Endothelial cell of umbilical vein (primary cell): Measurements from ENCODE around the gene DDX27. TPM values are rescaled to one million over a fixed set of nuclear protein-coding genes. Genes with fewer than 3 reads are reported as not detected.

Experiments used
- BruUV-seq: library from RNA; stranded (reverse); fragments of 400-500 nt; replicated peaks from 2 replicates; lab custom pipeline; 2021; lab: Mats Ljungman, UMichigan
- CTCF ChIA-PET: fragments of 300-600, 350-600 bp; sonication (Branson Sonifier 250); formaldehyde crosslinking; loops from one replicate; lab custom pipeline; 2021; ENCODE audit warnings: antibody characterized with exemption, inconsistent platforms; lab: Charles Lee
- POLR2A ChIA-PET: fragments of 300-600, 350-600 bp; sonication (Branson Sonifier 250); formaldehyde crosslinking; loops from one replicate; lab custom pipeline; 2021; ENCODE audit warnings: antibody characterized with exemption, inconsistent platforms; lab: Charles Lee
- DNase-seq: peaks from one replicate; pipeline ENCODE4 v3.0.0-alpha.2; 2011; ENCODE audit warnings: low read depth, low spot score
- FAIRE-seq: peaks from 2 replicates; lab custom pipeline; 2011; peaks lifted over from hg19 to GRCh38; lab: Jason Lieb, UNC
- H2AFZ ChIP-seq: 2 replicates; pipeline ENCODE4 v1.6.0; 2012; ENCODE audit warnings: low read depth, low read length, control low read depth, inconsistent platforms
- H3K27ac ChIP-seq: 2 replicates; pipeline ENCODE4 v1.5.1; 2011; ENCODE audit warnings: low read depth, mild to moderate bottlenecking, control low read depth, low read length, moderate library complexity; ENCODE audit not compliant: insufficient read depth
- H3K27me3 ChIP-seq, 2 experiments: 2 replicates each; pipeline versions ENCODE4 v1.6.0 to v1.6.1; 2011; ENCODE audit warnings: low read length in 2 of 2, mixed read lengths in 1 of 2; ENCODE audit not compliant: control insufficient read depth in 2 of 2, insufficient read depth in 2 of 2
- H3K36me3 ChIP-seq, 2 experiments: 2 replicates in 1 of 2; 3 replicates in 1 of 2; pipeline ENCODE4 v1.5.1; 2011; ENCODE audit warnings: low read length in 2 of 2, mild to moderate bottlenecking in 1 of 2, moderate library complexity in 1 of 2; ENCODE audit not compliant: control insufficient read depth in 2 of 2, insufficient read depth in 2 of 2; ENCODE audit errors: extremely low read depth in 1 of 2
- H3K4me1 ChIP-seq: 3 replicates; pipeline ENCODE4 v1.5.1; 2011; ENCODE audit warnings: mild to moderate bottlenecking, low read length; ENCODE audit not compliant: control insufficient read depth, insufficient read depth; ENCODE audit errors: extremely low read depth
- H3K4me2 ChIP-seq: 2 replicates; pipeline ENCODE4 v1.6.1; 2011; ENCODE audit warnings: low read length, control low read depth, mixed read lengths; ENCODE audit not compliant: insufficient read depth
- H3K4me3 ChIP-seq, 3 experiments: fragments of 200-600 bp in 1 of 3; sonication (generic), shearing (Covaris generic) in 1 of 3; replicated peaks in 1 of 3; 2 replicates each; pipeline ENCODE4 v1.5.1; 2011 to 2016; ENCODE audit warnings: control low read depth in 3 of 3, low read length in 3 of 3, mild to moderate bottlenecking in 2 of 3, inconsistent platforms in 1 of 3, low read depth in 1 of 3, moderate library complexity in 1 of 3; ENCODE audit not compliant: insufficient read depth in 1 of 3
- H3K79me2 ChIP-seq: 2 replicates; pipeline ENCODE4 v1.6.0; 2012; ENCODE audit warnings: low read length, inconsistent platforms; ENCODE audit not compliant: control insufficient read depth, insufficient read depth
- H3K9ac ChIP-seq: replicated peaks from 2 replicates; pipeline ENCODE3; 2011; ENCODE audit warnings: low read length, control low read depth; ENCODE audit not compliant: insufficient read depth; ENCODE audit errors: extremely low read depth
- H3K9me1 ChIP-seq: replicated peaks from 3 replicates; pipeline ENCODE4 v1.6.0; 2011; ENCODE audit warnings: mild to moderate bottlenecking, low read length; ENCODE audit not compliant: control insufficient read depth, insufficient read depth; ENCODE audit errors: extremely low read depth
- H3K9me3 ChIP-seq: replicated peaks from 2 replicates; pipeline ENCODE4 v1.5.1; 2012; ENCODE audit warnings: low read length, inconsistent platforms; ENCODE audit not compliant: control insufficient read depth, insufficient read depth
- H4K20me1 ChIP-seq: replicated peaks from 2 replicates; pipeline ENCODE3; 2011; ENCODE audit warnings: mild to moderate bottlenecking, low read length; ENCODE audit not compliant: control insufficient read depth, insufficient read depth; ENCODE audit errors: extremely low read depth
- EZH2 ChIP-seq: IDR thresholded peaks from 2 replicates; pipeline ENCODE4 v1.6.1; 2012; ENCODE audit warnings: borderline replicate concordance, low read depth, mild to moderate bottlenecking, moderate library complexity, low read length, inconsistent platforms; ENCODE audit not compliant: severe bottlenecking
- FOS ChIP-seq: IDR thresholded peaks from 2 replicates; pipeline ENCODE4 v1.6.1; 2011; ENCODE audit warnings: mild to moderate bottlenecking, low read length, moderate library complexity, borderline replicate concordance; ENCODE audit not compliant: insufficient read depth
- GATA2 ChIP-seq: IDR thresholded peaks from 2 replicates; pipeline ENCODE4 v1.7.0; 2011; ENCODE audit warnings: low read depth, mild to moderate bottlenecking, moderate library complexity, mixed read lengths, low read length; ENCODE audit not compliant: insufficient read length, insufficient read depth
- JUN ChIP-seq: IDR thresholded peaks from 2 replicates; pipeline ENCODE4 v1.6.1; 2011; ENCODE audit warnings: borderline replicate concordance, low read depth; ENCODE audit not compliant: insufficient read length, insufficient read depth
- MYC ChIP-seq: IDR thresholded peaks from one replicate; pipeline ENCODE4 v1.6.1; 2011; ENCODE audit warnings: mild to moderate bottlenecking, low read depth, low read length
- POLR2A ChIP-seq: IDR thresholded peaks from 2 replicates; pipeline ENCODE4 v1.6.1; 2012; ENCODE audit warnings: low read depth, mild to moderate bottlenecking, control low read depth, low read length
- POLR2AphosphoS5 ChIP-seq: IDR thresholded peaks from 2 replicates; pipeline ENCODE4 v1.6.1; 2012; ENCODE audit warnings: low read depth, mild to moderate bottlenecking, control low read depth, low read length, moderate library complexity; ENCODE audit not compliant: insufficient read depth
- dilution Hi-C: fragments of 300-500 bp; cut with MboI; formaldehyde crosslinking; loops from one replicate; pipeline ENCODE4 v1.15.0; 2019; ENCODE audit warnings: low sequenced_read_pairs; ENCODE audit not compliant: extremely low pct_ligation_motif_present
- intact Hi-C: fragments of 100-400 bp; cut with micrococcal nuclease; formaldehyde crosslinking; loops from one replicate; pipeline ENCODE4 v1.10.0; 2022
- polyA plus RNA-seq, 4 experiments: library from polyadenylated mRNA; depleted of rRNA in 3 of 4; stranded (reverse) in 3 of 4; unstranded in 1 of 4; fragments of >200 nt; gene quantifications; 2 replicates each; pipeline versions ENCODE4 v1.2.1 to v1.2.3, GENCODE V29; 2011 to 2012; ENCODE audit warnings: missing spikeins in 1 of 4
- total RNA-seq: library from RNA; stranded (reverse); gene quantifications from 2 replicates; pipeline ENCODE4 v1.2.3, GENCODE V29; 2021
- TF ChIP-seq, protein P1 (sequence below), 2 donors: IDR thresholded peaks; 1 replicate in 1 of 2; 2 replicates in 1 of 2; pipeline ENCODE4 v1.5.1; 2011; ENCODE audit warnings: low read length in 2 of 2, mild to moderate bottlenecking in 2 of 2, moderate library complexity in 2 of 2, control low read depth in 1 of 2, inconsistent platforms in 1 of 2, low read depth in 1 of 2; ENCODE audit not compliant: insufficient read depth in 1 of 2; ENCODE audit errors: extremely low read depth in 1 of 2
- TF ChIP-seq, protein P2 (sequence below): IDR thresholded peaks from 2 replicates; pipeline ENCODE4 v1.6.1; 2011; ENCODE audit not compliant: insufficient read depth, insufficient read length

DDX27 gene
- total and polyA plus RNA-seq, 2 donors (not counting 3 experiments of a cell fraction or from before 2014, with no cell fraction given) = 24.0 to 25.7 TPM

DNA sequence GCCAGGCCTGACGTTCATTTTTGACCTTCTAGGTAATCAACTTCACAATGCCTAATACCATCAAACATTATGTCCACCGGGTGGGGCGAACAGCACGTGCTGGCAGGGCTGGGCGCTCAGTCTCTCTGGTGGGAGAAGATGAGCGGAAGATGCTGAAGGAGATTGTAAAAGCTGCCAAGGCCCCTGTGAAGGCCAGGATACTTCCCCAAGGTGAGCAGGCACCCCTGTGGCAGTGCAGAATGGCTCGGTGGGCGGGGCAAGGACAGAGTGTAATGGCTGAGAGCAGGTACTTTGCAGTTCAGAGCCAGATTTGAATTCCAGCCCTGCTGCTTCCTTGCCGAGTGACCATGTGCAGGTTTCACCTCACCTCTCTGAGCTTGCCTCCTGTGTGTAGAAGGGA, 17.1 kb downstream of the DDX27 start:
- ChIA-PET CTCF (interaction anchor here (2.1 to 2.8 kb wide), 2 partner anchors 10 to 19 kb away, joined by 11 to 27 read pairs; no protein-coding TSS in a partner anchor), POLR2A (interaction anchor here (1.1 kb wide), 1 partner anchor 10 kb away, joined by 3 read pairs; no protein-coding TSS in a partner anchor)
- FAIRE-seq (no peak), DNase-seq (no peak)
- H3K9me1 ChIP-seq = no peaks in the 10 kb centered on the region
- H4K20me1 ChIP-seq = no peaks in the 10 kb centered on the region
- H3K79me2 ChIP-seq = no peaks in the 10 kb centered on the region
- no peak for TF ChIP-seq EZH2
- TF ChIP-seq, protein P1, sequence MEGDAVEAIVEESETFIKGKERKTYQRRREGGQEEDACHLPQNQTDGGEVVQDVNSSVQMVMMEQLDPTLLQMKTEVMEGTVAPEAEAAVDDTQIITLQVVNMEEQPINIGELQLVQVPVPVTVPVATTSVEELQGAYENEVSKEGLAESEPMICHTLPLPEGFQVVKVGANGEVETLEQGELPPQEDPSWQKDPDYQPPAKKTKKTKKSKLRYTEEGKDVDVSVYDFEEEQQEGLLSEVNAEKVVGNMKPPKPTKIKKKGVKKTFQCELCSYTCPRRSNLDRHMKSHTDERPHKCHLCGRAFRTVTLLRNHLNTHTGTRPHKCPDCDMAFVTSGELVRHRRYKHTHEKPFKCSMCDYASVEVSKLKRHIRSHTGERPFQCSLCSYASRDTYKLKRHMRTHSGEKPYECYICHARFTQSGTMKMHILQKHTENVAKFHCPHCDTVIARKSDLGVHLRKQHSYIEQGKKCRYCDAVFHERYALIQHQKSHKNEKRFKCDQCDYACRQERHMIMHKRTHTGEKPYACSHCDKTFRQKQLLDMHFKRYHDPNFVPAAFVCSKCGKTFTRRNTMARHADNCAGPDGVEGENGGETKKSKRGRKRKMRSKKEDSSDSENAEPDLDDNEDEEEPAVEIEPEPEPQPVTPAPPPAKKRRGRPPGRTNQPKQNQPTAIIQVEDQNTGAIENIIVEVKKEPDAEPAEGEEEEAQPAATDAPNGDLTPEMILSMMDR (IDR thresholded peaks at IDR 0.05; ENCODE audit: extremely low read depth in 1 of 2, insufficient read depth in 1 of 2, low read depth in 1 of 2, low read length in 2 of 2) = no peak
- no peak for TF ChIP-seq MYC
- TF ChIP-seq, protein P2, sequence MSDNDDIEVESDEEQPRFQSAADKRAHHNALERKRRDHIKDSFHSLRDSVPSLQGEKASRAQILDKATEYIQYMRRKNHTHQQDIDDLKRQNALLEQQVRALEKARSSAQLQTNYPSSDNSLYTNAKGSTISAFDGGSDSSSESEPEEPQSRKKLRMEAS = no peak
- no peak for TF ChIP-seq POLR2AphosphoS5
- TF ChIP-seq POLR2A = no peak
- TF ChIP-seq GATA2 = no peak
- TF ChIP-seq FOS = no peak
- no peak for TF ChIP-seq JUN
- no peak overlapping the region for H3K27ac ChIP-seq
- H3K4me1 ChIP-seq = no peaks in the 10 kb centered on the region
- dilution Hi-C loops = no loop called here
- no peak overlapping the region for H3K4me2 ChIP-seq
- H3K9me3 ChIP-seq = no peaks in the 10 kb centered on the region
- H2AFZ ChIP-seq = no peak overlapping the region
- peaks cover 25 to 38% of the 10 kb centered on the region in 2 experiments for H3K36me3 ChIP-seq
- no TSS peak for BruUV-seq
- H3K9ac ChIP-seq = no peak overlapping the region
- no peak overlapping the region for H3K4me3 ChIP-seq
- intact Hi-C loops = no loop called here
- H3K27me3 ChIP-seq = no peaks in the 10 kb centered on the region
